Adrenal gland (tissue), 12 donors: ENCODE data around the gene TIGD1. TPM values are rescaled to one million over a fixed set of nuclear protein-coding genes. Genes with fewer than 3 reads are reported as not detected.

Source experiments
- DNase-seq, 7 donors: peaks; one replicate each; pipeline ENCODE4 v3.0.0-alpha.2; 2019 to 2020
- H3K27ac ChIP-seq, 5 donors: fragments of 200-600 bp; sonication (generic) in 4 of 5; 1 replicate in 3 of 5; 2 replicates in 2 of 5; pipeline versions ENCODE4 v1.5.1 to v1.8.0; 2016 to 2020; ENCODE audit warnings: mild to moderate bottlenecking in 1 of 5
- H3K27me3 ChIP-seq: fragments of 200-600 bp; 2 replicates; pipeline ENCODE4 v1.8.0; 2021
- H3K36me3 ChIP-seq, 2 donors: fragments of 200-600 bp; replicated peaks in 1 of 2; 1 replicate in 1 of 2; 2 replicates in 1 of 2; pipeline versions ENCODE4 v1.5.1 to v1.8.0; 2018 to 2022
- H3K4me1 ChIP-seq, 2 donors: fragments of 200-600 bp; replicated peaks in 1 of 2; 1 replicate in 1 of 2; 2 replicates in 1 of 2; pipeline versions ENCODE4 v1.5.1 to v1.8.0; 2018 to 2021
- H3K4me3 ChIP-seq, 4 donors: fragments of 200-600 bp; sonication (generic) in 3 of 4; one replicate each; pipeline ENCODE4 v1.5.1; 2016 to 2018
- H3K9me3 ChIP-seq, 3 donors: fragments of 200-600 bp; sonication (generic) in 1 of 3; replicated peaks in 1 of 3; 1 replicate in 2 of 3; 2 replicates in 1 of 3; pipeline versions ENCODE4 v1.5.1 to v1.8.0; 2016 to 2021
- POLR2A ChIP-seq, 2 donors: fragments of 450-650 bp; IDR thresholded peaks; one replicate each; pipeline ENCODE4 v1.6.1; 2017; ENCODE audit warnings: antibody characterized with exemption in 2 of 2, mild to moderate bottlenecking in 2 of 2, moderate library complexity in 1 of 2
- WGBS, 4 donors: extraction: QIAGEN DNeasy Blood & Tissue Kit in 2 of 4; methylation state at CpG; one replicate each; pipeline versions ENCODE4 v1.1.5 to v1.1.7; 2013 to 2017; 5-methylcytosine and 5-hydroxymethylcytosine counted together
- intact Hi-C, 2 donors: fragments of 100-400 bp; cut with DNase I; formaldehyde crosslinking; loops; one replicate each; pipeline versions ENCODE4 v1.14.1 to v1.15.0; 2022 to 2023
- polyA plus RNA-seq, 3 donors: library from polyadenylated mRNA; stranded (reverse); fragments of 200-250 nt in 2 of 3; fragments of 350-450 nt in 1 of 3; fragmentation: Illumina TruSeq in 1 of 3; extraction: RNeasy Lipid Tissue Mini Kit (QIAGEN cat#74804) in 1 of 3; gene quantifications; one replicate each; pipeline ENCODE4 v1.2.3, GENCODE V29; 2013 to 2014
- total RNA-seq, 9 donors: library from RNA; depleted of rRNA in 4 of 9; stranded (reverse); fragments of >200 nt in 4 of 9; fragments of 120-200 nt in 1 of 9; fragmentation: NEBNext Ultra II Directional in 1 of 9; extraction: Animal tissue kit (Norgen Biotek cat#: 25700) in 1 of 9; gene quantifications; one replicate each; pipeline versions ENCODE4 v1.1.0 to v1.2.4, GENCODE V29; 2013 to 2023
- TF ChIP-seq, protein P1 (sequence below), 6 experiments: fragments of 450-650 bp in 4 of 6; fragments of 200-600 bp in 2 of 6; sonication (generic) in 1 of 6; IDR thresholded peaks; 1 replicate in 5 of 6; 2 replicates in 1 of 6; pipeline versions ENCODE4 v1.5.1 to v1.8.0; 2016 to 2021; ENCODE audit warnings: antibody characterized with exemption in 6 of 6, mild to moderate bottlenecking in 2 of 6, moderate library complexity in 1 of 6
- donor health status: healthy with polysubstance abuse.
- donor health status: Bipolar disorder and iron deficiency.
- donor health status: DM: yes; HTN: yes; CAD: no.
- donor health status: DM: no; HTN: no; CAD: no.
- donor health status: DM: no; HTN: no; CAD: no.
- donor health status: DM: yes; HTN: yes; CAD: no.

The TIGD1 gene
- total and polyA plus RNA-seq, 12 donors = 2.2 to 20.5 (median 4.4) TPM

- WGBS, 4 donors = 51 to 63% (median 57%) methylated on average over 7 to 9 of the region's 9 CpGs
- TF ChIP-seq, protein P1, sequence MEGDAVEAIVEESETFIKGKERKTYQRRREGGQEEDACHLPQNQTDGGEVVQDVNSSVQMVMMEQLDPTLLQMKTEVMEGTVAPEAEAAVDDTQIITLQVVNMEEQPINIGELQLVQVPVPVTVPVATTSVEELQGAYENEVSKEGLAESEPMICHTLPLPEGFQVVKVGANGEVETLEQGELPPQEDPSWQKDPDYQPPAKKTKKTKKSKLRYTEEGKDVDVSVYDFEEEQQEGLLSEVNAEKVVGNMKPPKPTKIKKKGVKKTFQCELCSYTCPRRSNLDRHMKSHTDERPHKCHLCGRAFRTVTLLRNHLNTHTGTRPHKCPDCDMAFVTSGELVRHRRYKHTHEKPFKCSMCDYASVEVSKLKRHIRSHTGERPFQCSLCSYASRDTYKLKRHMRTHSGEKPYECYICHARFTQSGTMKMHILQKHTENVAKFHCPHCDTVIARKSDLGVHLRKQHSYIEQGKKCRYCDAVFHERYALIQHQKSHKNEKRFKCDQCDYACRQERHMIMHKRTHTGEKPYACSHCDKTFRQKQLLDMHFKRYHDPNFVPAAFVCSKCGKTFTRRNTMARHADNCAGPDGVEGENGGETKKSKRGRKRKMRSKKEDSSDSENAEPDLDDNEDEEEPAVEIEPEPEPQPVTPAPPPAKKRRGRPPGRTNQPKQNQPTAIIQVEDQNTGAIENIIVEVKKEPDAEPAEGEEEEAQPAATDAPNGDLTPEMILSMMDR (IDR thresholded peaks at IDR 0.05) = no peak
- TF ChIP-seq POLR2A (IDR thresholded peaks at IDR 0.05) = no peak
- H3K4me1 ChIP-seq = no peaks in the 10 kb centered on the region
- DNase-seq = peak in 1 of 7 donors; percentile 12
- intact Hi-C loops = no loop called here
- no peak overlapping the region for H3K4me3 ChIP-seq
- H3K27me3 ChIP-seq = peaks cover 5% of the 10 kb centered on the region
- H3K9me3 ChIP-seq = no peaks in the 10 kb centered on the region
- H3K36me3 ChIP-seq = no peaks in the 10 kb centered on the region
- H3K27ac ChIP-seq = no peak overlapping the region
Measured at GRCh38 chr2:232541961-232542714, 8.2 kb downstream of the TIGD1 start.

DNA sequence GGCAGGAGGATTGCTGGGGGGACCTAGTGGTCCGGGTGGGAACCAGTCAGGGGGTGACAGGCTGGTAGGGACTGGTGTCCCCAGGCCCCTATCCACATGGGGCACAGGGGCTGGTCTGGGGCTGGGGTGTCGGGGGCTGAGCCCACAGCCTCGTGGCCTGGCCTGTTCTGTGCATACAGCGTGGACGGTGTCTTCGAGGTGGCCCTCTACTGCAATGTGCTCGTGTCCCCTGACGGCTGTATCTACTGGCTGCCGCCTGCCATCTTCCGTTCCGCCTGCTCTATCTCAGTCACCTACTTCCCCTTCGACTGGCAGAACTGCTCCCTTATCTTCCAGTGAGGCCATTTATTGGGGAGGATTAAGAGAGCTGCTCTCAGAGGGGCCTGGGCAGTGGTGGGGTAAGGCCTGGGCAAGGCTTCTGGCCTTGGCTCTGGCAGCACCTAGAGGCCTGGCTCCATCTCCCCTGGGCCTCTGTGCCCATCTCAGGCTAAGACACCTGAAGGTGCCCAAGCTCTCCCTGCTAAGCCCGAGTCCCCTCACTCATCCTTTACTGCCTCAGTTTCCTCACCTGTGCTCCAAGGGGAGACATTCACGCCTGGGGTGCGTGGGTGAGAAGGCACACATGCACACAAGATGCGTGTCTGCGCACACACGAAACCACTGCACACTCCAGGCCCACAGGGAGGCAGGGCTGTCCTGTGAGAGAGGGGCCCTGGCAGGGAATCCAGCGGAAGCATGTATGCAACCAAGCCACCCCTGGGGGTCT, 9.0 kb downstream of the TIGD1 start:
- DNase-seq = peak in 1 of 7 donors; percentile 12
- TF ChIP-seq POLR2A (IDR thresholded peaks at IDR 0.05) = no peak
- TF ChIP-seq, protein P1 (IDR thresholded peaks at IDR 0.05) = no peak
- H3K4me1 ChIP-seq = no peaks in the 10 kb centered on the region
- H3K4me3 ChIP-seq = no peak overlapping the region
- no peaks in the 10 kb centered on the region for H3K9me3 ChIP-seq
- peaks cover 8% of the 10 kb centered on the region for H3K27me3 ChIP-seq
- intact Hi-C loops = no loop called here
- no peak overlapping the region for H3K27ac ChIP-seq
- WGBS, 4 donors = 74 to 79% (median 78%) methylated on average over 13 to 19 of the region's 19 CpGs
- no peaks in the 10 kb centered on the region for H3K36me3 ChIP-seq

DNA sequence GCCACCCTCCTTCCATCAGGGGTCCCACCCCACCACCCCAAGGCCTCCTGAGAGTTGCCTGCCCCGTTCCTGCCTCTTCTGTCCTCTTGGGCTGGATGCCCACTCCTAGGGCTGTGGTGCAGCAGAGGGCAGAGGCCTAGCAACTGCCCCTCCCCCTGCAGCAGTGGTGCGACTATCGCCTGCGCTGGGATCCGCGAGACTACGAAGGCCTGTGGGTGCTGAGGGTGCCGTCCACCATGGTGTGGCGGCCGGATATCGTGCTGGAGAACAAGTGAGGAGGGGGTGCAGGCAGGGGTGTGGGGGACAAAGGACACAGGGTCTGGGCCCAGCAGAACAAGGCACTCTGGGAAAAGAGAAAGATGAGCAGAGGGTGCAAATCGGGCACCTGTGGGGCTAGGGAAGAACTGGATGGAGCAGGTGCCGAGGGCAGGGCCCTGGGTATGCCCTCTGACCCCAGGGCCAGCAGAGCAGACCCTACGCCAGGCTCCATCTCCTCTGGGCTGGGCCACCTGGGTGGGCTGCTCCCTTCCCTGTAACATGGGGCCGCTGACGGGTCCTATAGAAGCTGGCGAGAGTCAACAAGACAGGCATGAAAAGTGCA, 9.8 kb downstream of the TIGD1 start:
- peak in 1 of 7 donors; percentile 10 for DNase-seq
- peaks cover 10% of the 10 kb centered on the region for H3K27me3 ChIP-seq
- H3K4me1 ChIP-seq = no peaks in the 10 kb centered on the region

More for the DNA sequence above, 9.8 kb downstream of the TIGD1 start:
- Histone ChIP-seq H3K4me3 (no peak overlapping the region), H3K27ac (no peak overlapping the region), H3K36me3 (no peaks in the 10 kb centered on the region), H3K9me3 (no peaks in the 10 kb centered on the region)
- 79 to 84% (median 82%) methylated on average over 13 to 17 of the region's 17 CpGs for WGBS, 4 donors
- no peak for TF ChIP-seq POLR2A (IDR thresholded peaks at IDR 0.05)
- TF ChIP-seq, protein P1 (IDR thresholded peaks at IDR 0.05) = no peak
- intact Hi-C loops = no loop called here
